Measurements from ENCODE around the gene CRHR2.

CRHR2 gene

GRCh38 chr7:30717181-30717580, 34.9 kb upstream of the CRHR2 start:
- DNase-seq (ENCODE audit: low read depth in 1 of 2, low spot score in 1 of 2): no peak
- in situ Hi-C loops (cut with HindIII; ENCODE audit: low pct_unique_long_range_greater_than_20kb, low sequenced_read_pairs): no loop called here
- TF ChIP-seq JUND (IDR thresholded peaks at IDR 0.05; ENCODE audit: low read depth): no peak

GRCh38 chr7:30714129-30714528, 31.9 kb upstream of the CRHR2 start:
- DNase-seq (ENCODE audit: low read depth in 1 of 2, low spot score in 1 of 2): no peak
- in situ Hi-C loops (cut with HindIII; ENCODE audit: low pct_unique_long_range_greater_than_20kb, low sequenced_read_pairs): no loop called here
- no peak for TF ChIP-seq JUND (IDR thresholded peaks at IDR 0.05; ENCODE audit: low read depth)

GRCh38 chr7:30713392-30713791, 31.1 kb upstream of the CRHR2 start:
- no peak for DNase-seq (ENCODE audit: low read depth in 1 of 2, low spot score in 1 of 2)
- in situ Hi-C loops (cut with HindIII; ENCODE audit: low pct_unique_long_range_greater_than_20kb, low sequenced_read_pairs): no loop called here
- TF ChIP-seq JUND (IDR thresholded peaks at IDR 0.05; ENCODE audit: low read depth): no peak

GRCh38 chr7:30710669-30711068, 28.4 kb upstream of the CRHR2 start:
- in situ Hi-C loops (cut with HindIII; ENCODE audit: low pct_unique_long_range_greater_than_20kb, low sequenced_read_pairs): no loop called here
- no peak for TF ChIP-seq JUND (IDR thresholded peaks at IDR 0.05; ENCODE audit: low read depth)

GRCh38 chr7:30709549-30709948, 27.3 kb upstream of the CRHR2 start:
- DNase-seq (ENCODE audit: low read depth in 1 of 2, low spot score in 1 of 2): no peak
- no peak for TF ChIP-seq JUND (IDR thresholded peaks at IDR 0.05; ENCODE audit: low read depth)
- in situ Hi-C loops (cut with HindIII; ENCODE audit: low pct_unique_long_range_greater_than_20kb, low sequenced_read_pairs): no loop called here

More at GRCh38 chr7:30710669-30711068, 28.4 kb upstream of the CRHR2 start:
- DNase-seq (ENCODE audit: low read depth in 1 of 2, low spot score in 1 of 2): no peak

- no peak for TF ChIP-seq JUND (IDR thresholded peaks at IDR 0.05; ENCODE audit: low read depth)
- in situ Hi-C loops (cut with HindIII; ENCODE audit: low pct_unique_long_range_greater_than_20kb, low sequenced_read_pairs): no loop called here
- DNase-seq (ENCODE audit: low read depth in 1 of 2, low spot score in 1 of 2): no peak
Observed at GRCh38 chr7:30708983-30709382, 26.7 kb upstream of the CRHR2 start.

- no peak for TF ChIP-seq JUND (IDR thresholded peaks at IDR 0.05; ENCODE audit: low read depth)
- in situ Hi-C loops (cut with HindIII; ENCODE audit: low pct_unique_long_range_greater_than_20kb, low sequenced_read_pairs): no loop called here
- no peak for DNase-seq (ENCODE audit: low read depth in 1 of 2, low spot score in 1 of 2)
Observed at GRCh38 chr7:30708412-30708811, 26.2 kb upstream of the CRHR2 start.

- in situ Hi-C loops (cut with HindIII; ENCODE audit: low pct_unique_long_range_greater_than_20kb, low sequenced_read_pairs): no loop called here
- no peak for DNase-seq (ENCODE audit: low read depth in 1 of 2, low spot score in 1 of 2)
- no peak for TF ChIP-seq JUND (IDR thresholded peaks at IDR 0.05; ENCODE audit: low read depth)
Observed at GRCh38 chr7:30707391-30708357, 25.4 kb upstream of the CRHR2 start.

GRCh38 chr7:30706908-30707307, 24.7 kb upstream of the CRHR2 start:
- in situ Hi-C loops (cut with HindIII; ENCODE audit: low pct_unique_long_range_greater_than_20kb, low sequenced_read_pairs): no loop called here
- no peak for TF ChIP-seq JUND (IDR thresholded peaks at IDR 0.05; ENCODE audit: low read depth)
- no peak for DNase-seq (ENCODE audit: low read depth in 1 of 2, low spot score in 1 of 2)

GRCh38 chr7:30706316-30706715, 24.1 kb upstream of the CRHR2 start:
- no peak for TF ChIP-seq JUND (IDR thresholded peaks at IDR 0.05; ENCODE audit: low read depth)
- DNase-seq (ENCODE audit: low read depth in 1 of 2, low spot score in 1 of 2): no peak
- in situ Hi-C loops (cut with HindIII; ENCODE audit: low pct_unique_long_range_greater_than_20kb, low sequenced_read_pairs): no loop called here

GRCh38 chr7:30705596-30705995, 23.3 kb upstream of the CRHR2 start:
- no peak for DNase-seq (ENCODE audit: low read depth in 1 of 2, low spot score in 1 of 2)
- TF ChIP-seq JUND (IDR thresholded peaks at IDR 0.05; ENCODE audit: low read depth): no peak
- in situ Hi-C loops (cut with HindIII; ENCODE audit: low pct_unique_long_range_greater_than_20kb, low sequenced_read_pairs): no loop called here

- DNase-seq (ENCODE audit: low read depth in 1 of 2, low spot score in 1 of 2): peak; percentile 74 to 81
Observed at GRCh38 chr7:30705008-30705407, 22.8 kb upstream of the CRHR2 start.

GRCh38 chr7:30703756-30704155, 21.5 kb upstream of the CRHR2 start:
- no peak for TF ChIP-seq JUND (IDR thresholded peaks at IDR 0.05; ENCODE audit: low read depth)
- DNase-seq (ENCODE audit: low read depth in 1 of 2, low spot score in 1 of 2): no peak
- in situ Hi-C loops (cut with HindIII; ENCODE audit: low pct_unique_long_range_greater_than_20kb, low sequenced_read_pairs): no loop called here

More at GRCh38 chr7:30705008-30705407, 22.8 kb upstream of the CRHR2 start:
- in situ Hi-C loops (cut with HindIII; ENCODE audit: low pct_unique_long_range_greater_than_20kb, low sequenced_read_pairs): no loop called here
- TF ChIP-seq JUND (IDR thresholded peaks at IDR 0.05; ENCODE audit: low read depth): no peak

Data from T47D (cell line).